ENCODE data around the gene ACADS. TPM values are rescaled to one million over a fixed set of nuclear protein-coding genes. Genes with fewer than 3 reads are reported as not detected.

The ACADS gene
- total RNA-seq, 3 donors from 2014 or later: 84.8 to 175 (median 129) TPM

- TF ChIP-seq, protein P1, sequence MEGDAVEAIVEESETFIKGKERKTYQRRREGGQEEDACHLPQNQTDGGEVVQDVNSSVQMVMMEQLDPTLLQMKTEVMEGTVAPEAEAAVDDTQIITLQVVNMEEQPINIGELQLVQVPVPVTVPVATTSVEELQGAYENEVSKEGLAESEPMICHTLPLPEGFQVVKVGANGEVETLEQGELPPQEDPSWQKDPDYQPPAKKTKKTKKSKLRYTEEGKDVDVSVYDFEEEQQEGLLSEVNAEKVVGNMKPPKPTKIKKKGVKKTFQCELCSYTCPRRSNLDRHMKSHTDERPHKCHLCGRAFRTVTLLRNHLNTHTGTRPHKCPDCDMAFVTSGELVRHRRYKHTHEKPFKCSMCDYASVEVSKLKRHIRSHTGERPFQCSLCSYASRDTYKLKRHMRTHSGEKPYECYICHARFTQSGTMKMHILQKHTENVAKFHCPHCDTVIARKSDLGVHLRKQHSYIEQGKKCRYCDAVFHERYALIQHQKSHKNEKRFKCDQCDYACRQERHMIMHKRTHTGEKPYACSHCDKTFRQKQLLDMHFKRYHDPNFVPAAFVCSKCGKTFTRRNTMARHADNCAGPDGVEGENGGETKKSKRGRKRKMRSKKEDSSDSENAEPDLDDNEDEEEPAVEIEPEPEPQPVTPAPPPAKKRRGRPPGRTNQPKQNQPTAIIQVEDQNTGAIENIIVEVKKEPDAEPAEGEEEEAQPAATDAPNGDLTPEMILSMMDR (IDR thresholded peaks at IDR 0.05): no peak
These were observed 41.7 kb downstream of the ACADS start for GRCh38 chr12:120767071-120768024.

DNA sequence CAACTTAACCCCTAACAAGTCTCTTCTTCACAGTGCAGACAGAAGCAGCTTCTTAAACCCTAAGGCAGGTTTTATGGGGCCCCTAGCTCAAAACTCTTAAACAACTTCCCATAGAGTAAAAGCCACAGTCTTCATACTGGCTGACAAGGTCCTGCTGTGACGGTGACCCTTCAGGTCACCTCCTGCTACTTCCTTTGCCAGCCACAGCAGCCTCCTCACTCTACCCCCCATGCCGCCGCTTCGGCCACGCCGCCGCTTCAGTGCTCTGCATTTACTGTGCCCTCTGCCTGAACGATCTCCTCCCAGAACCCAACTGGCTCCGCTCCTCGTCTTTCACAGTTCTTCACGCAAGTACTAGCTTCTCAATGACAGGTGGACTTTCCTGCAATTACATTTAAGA lies 45.5 kb downstream of the ACADS start:
- no peak for ATAC-seq
- no peak for DNase-seq
- H3K4me1 ChIP-seq (ENCODE audit: low read depth): peaks cover 13% of the 10 kb centered on the region
- H3K4me3 ChIP-seq: no peak overlapping the region
- intact Hi-C loops (cut with DNase I, micrococcal nuclease): no loop called here
- TF ChIP-seq, protein P1 (IDR thresholded peaks at IDR 0.05): no peak
- H3K9me3 ChIP-seq: no peaks in the 10 kb centered on the region
- no peaks in the 10 kb centered on the region for H3K36me3 ChIP-seq (ENCODE audit: low read depth)

More at GRCh38 chr12:120767071-120768024, 41.7 kb downstream of the ACADS start:
- intact Hi-C loops (cut with DNase I, micrococcal nuclease): no loop called here
- no peak for ATAC-seq
- Histone ChIP-seq H3K9me3 (no peaks in the 10 kb centered on the region), H3K36me3 (ENCODE audit: low read depth) (no peaks in the 10 kb centered on the region), H3K4me3 (no peak overlapping the region), H3K4me1 (ENCODE audit: low read depth) (peaks cover 22% of the 10 kb centered on the region)
- no peak for DNase-seq

GRCh38 chr12:120774169-120774916 lies 48.7 kb downstream of the ACADS start:
- intact Hi-C loops (cut with DNase I, micrococcal nuclease): no loop called here
- Histone ChIP-seq H3K4me1 (ENCODE audit: low read depth) (no peaks in the 10 kb centered on the region), H3K9me3 (no peaks in the 10 kb centered on the region), H3K4me3 (no peak overlapping the region), H3K36me3 (ENCODE audit: low read depth) (no peaks in the 10 kb centered on the region)
- ATAC-seq (peak; percentile 44), DNase-seq (no peak)
- TF ChIP-seq, protein P1 (IDR thresholded peaks at IDR 0.05): no peak

DNA sequence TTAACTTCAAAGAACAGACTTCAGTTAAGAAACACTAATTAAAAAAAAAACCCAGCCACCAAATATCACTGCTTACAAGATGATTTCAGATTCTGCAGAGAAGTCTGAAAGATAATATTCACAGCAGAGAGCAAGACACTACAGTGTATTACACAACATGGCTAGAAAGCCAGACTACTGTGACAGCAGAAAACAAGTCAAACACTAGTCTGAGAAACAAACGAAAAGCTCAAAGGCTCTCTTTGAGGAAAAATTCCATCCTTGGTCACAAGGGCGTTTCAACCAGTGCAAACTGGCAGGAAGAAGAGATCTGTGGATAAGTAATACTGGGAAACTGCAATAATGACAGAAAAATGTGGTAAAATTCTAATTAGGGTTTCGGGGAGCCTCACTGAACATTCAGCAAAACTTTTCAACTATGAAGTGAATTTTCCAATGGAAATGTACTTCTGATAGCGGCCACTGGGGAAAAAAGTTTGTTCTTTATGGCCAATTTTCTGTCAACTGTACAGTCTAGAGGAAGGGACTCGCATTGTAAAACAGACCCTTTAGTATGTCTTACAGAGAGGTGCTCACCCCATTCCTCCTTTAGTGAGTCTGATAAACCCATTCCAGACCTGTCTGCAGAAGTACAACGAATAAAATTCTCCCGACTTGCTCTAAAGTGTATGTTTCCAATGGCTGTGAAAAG lies 50.4 kb downstream of the ACADS start:
- intact Hi-C loops (cut with DNase I, micrococcal nuclease): no loop called here
- H3K4me3 ChIP-seq: no peak overlapping the region
- DNase-seq: no peak
- no peaks in the 10 kb centered on the region for H3K9me3 ChIP-seq
- no peaks in the 10 kb centered on the region for H3K4me1 ChIP-seq (ENCODE audit: low read depth)
- ATAC-seq: no peak
- H3K36me3 ChIP-seq (ENCODE audit: low read depth): no peaks in the 10 kb centered on the region
- TF ChIP-seq, protein P1 (IDR thresholded peaks at IDR 0.05): no peak

DNA sequence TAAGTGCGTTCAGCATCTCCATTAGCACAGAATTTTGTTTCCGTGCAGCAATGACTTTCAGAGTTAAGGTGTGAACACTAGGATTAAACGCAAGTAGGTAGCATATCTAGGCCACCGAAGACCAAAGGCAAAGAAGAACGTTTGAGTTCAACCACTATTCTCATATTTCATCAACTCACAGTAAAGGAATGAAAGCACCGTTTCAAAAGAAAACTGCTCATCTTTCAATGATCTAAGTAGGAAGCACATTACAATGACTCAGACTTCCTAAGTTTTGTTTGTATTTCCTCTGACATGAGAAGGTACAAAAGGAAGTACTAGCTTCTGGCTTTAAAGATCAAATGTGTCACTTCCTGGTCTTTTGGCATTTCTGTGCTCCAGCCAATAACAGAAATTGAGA lies 57.6 kb downstream of the ACADS start:
- DNase-seq (no peak), ATAC-seq (no peak)
- intact Hi-C loops (cut with DNase I, micrococcal nuclease): no loop called here
- TF ChIP-seq, protein P1 (IDR thresholded peaks at IDR 0.05): no peak
- H3K9me3 ChIP-seq: no peaks in the 10 kb centered on the region
- no peaks in the 10 kb centered on the region for H3K36me3 ChIP-seq (ENCODE audit: low read depth)
- no peaks in the 10 kb centered on the region for H3K4me1 ChIP-seq (ENCODE audit: low read depth)
- no peak overlapping the region for H3K4me3 ChIP-seq
